Activated B cell treated with CpG ODN at 0.5 μM for 24 hours (primary cell): ENCODE data around the gene PPP3R1. TPM values are rescaled to one million over a fixed set of nuclear protein-coding genes. Genes with fewer than 3 reads are reported as not detected.

ENCODE experiments used
- ATAC-seq: fragments of 200-7000 bp; cut with Tn5 transposase; one replicate; pipeline ENCODE4 v1.10.0; 2021; ENCODE audit warnings: low read depth, mild to moderate bottlenecking, moderate library complexity
- CTCF ChIA-PET: fragments of 350-600 bp; sonication (Branson Sonifier 250); formaldehyde crosslinking; loops from one replicate; lab custom pipeline; 2021; ENCODE audit warnings: antibody characterized with exemption; lab: Charles Lee
- POLR2A ChIA-PET: fragments of 350-600 bp; sonication (Branson Sonifier 250); formaldehyde crosslinking; loops from one replicate; lab custom pipeline; 2021; ENCODE audit warnings: antibody characterized with exemption; lab: Charles Lee
- DNase-seq: peaks from one replicate; pipeline ENCODE4 v3.0.0; 2022
- H3K27ac Mint-ChIP-seq: one replicate; pipeline ENCODE4 v1.8.0; 2020; ENCODE audit warnings: mixed read lengths
- H3K27me3 Mint-ChIP-seq: one replicate; pipeline ENCODE4 v1.8.0; 2021; ENCODE audit warnings: mixed read lengths
- H3K36me3 Mint-ChIP-seq: one replicate; pipeline ENCODE4 v1.8.0; 2021; ENCODE audit warnings: low read depth, mixed read lengths
- H3K4me1 Mint-ChIP-seq: one replicate; pipeline ENCODE4 v1.8.0; 2021; ENCODE audit warnings: mixed read lengths
- H3K4me3 Mint-ChIP-seq: one replicate; pipeline ENCODE4 v1.8.0; 2020; ENCODE audit warnings: mild to moderate bottlenecking, mixed read lengths
- H3K9me3 Mint-ChIP-seq: one replicate; pipeline ENCODE4 v1.8.0; 2020; ENCODE audit warnings: mixed read lengths
- intact Hi-C: fragments of 100-400 bp; cut with micrococcal nuclease; formaldehyde crosslinking; loops from one replicate; pipeline ENCODE4 v1.15.1; 2024
- total RNA-seq: library from RNA; stranded (reverse); gene quantifications from 2 replicates; pipeline ENCODE4 v1.2.3, GENCODE V29; 2022
- TF ChIP-seq, protein P1 (sequence below): fragments of 200-600 bp; IDR thresholded peaks from one replicate; pipeline ENCODE4 v1.8.0; 2022; ENCODE audit warnings: antibody characterized with exemption, mild to moderate bottlenecking

The PPP3R1 gene
- total RNA-seq, 1 donor from 2014 or later: 53.5 TPM

DNA sequence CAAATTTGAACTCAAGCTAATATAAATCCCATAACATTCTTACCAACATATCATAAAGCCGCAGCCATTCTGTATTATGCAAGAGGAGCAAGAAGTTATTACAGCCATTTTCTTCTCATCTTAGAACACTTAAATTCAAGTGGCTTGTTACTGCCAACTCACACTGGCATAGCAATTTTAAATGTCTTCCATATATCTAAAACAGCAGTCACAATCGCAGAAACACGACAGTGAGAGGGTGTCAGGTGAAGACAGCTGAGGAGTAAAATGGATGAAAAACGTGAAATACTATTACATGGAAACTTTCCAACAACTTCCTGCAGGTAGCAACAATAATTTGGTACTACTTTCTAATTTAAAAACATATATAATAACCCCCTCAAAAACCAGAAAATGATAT is 17.9 kb downstream of the PPP3R1 start:
- no peak overlapping the region for H3K4me3 Mint-ChIP-seq
- H3K27me3 Mint-ChIP-seq: no peaks in the 10 kb centered on the region

DNA sequence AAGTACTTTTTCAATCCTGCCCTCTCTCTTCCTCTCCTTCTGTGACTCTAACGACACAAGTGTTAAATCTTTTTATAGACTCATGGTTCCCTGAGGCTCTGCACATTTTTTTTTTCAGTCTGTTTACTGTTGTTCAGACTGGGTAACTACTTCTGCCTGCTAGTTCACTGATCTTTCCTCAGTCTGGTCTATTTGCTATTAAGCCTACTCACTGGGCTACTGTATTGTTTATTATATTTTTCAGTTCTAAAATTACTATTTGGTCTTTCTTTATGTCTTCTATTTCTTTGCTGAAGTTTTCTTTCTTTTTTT is 21.3 kb downstream of the PPP3R1 start:
- DNase-seq (no peak), ATAC-seq (no peak)
- no peaks in the 10 kb centered on the region for H3K9me3 Mint-ChIP-seq
- ChIA-PET CTCF (no interaction called here), POLR2A (interaction anchor here (0.7 kb wide), 1 partner anchor 24 kb away, joined by 4 read pairs; no protein-coding TSS in a partner anchor)
- no peak overlapping the region for H3K4me3 Mint-ChIP-seq
- peak overlapping the region; percentile 57 for H3K27ac Mint-ChIP-seq
- no peaks in the 10 kb centered on the region for H3K27me3 Mint-ChIP-seq
- intact Hi-C loops: loop anchor here (1.0 kb wide), 1 partner anchor 8 kb away; no protein-coding TSS in a partner anchor
- peaks cover 90% of the 10 kb centered on the region for H3K4me1 Mint-ChIP-seq
- peaks cover 14% of the 10 kb centered on the region for H3K36me3 Mint-ChIP-seq
- TF ChIP-seq, protein P1, sequence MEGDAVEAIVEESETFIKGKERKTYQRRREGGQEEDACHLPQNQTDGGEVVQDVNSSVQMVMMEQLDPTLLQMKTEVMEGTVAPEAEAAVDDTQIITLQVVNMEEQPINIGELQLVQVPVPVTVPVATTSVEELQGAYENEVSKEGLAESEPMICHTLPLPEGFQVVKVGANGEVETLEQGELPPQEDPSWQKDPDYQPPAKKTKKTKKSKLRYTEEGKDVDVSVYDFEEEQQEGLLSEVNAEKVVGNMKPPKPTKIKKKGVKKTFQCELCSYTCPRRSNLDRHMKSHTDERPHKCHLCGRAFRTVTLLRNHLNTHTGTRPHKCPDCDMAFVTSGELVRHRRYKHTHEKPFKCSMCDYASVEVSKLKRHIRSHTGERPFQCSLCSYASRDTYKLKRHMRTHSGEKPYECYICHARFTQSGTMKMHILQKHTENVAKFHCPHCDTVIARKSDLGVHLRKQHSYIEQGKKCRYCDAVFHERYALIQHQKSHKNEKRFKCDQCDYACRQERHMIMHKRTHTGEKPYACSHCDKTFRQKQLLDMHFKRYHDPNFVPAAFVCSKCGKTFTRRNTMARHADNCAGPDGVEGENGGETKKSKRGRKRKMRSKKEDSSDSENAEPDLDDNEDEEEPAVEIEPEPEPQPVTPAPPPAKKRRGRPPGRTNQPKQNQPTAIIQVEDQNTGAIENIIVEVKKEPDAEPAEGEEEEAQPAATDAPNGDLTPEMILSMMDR: no peak

More for the DNA sequence above, 17.9 kb downstream of the PPP3R1 start:
- TF ChIP-seq, protein P1: no peak
- CTCF ChIA-PET: interaction anchor here (0.6 to 1.2 kb wide), 3 partner anchors 9 to 50 kb away, joined by 3 to 5 read pairs (median 3); no protein-coding TSS in a partner anchor
- H3K27ac Mint-ChIP-seq: no peak overlapping the region
- DNase-seq (no peak), ATAC-seq (no peak)
- peaks cover 91% of the 10 kb centered on the region for H3K4me1 Mint-ChIP-seq
- peaks cover 22% of the 10 kb centered on the region for H3K36me3 Mint-ChIP-seq
- intact Hi-C loops: no loop called here
- no peaks in the 10 kb centered on the region for H3K9me3 Mint-ChIP-seq
- POLR2A ChIA-PET: no interaction called here

DNA sequence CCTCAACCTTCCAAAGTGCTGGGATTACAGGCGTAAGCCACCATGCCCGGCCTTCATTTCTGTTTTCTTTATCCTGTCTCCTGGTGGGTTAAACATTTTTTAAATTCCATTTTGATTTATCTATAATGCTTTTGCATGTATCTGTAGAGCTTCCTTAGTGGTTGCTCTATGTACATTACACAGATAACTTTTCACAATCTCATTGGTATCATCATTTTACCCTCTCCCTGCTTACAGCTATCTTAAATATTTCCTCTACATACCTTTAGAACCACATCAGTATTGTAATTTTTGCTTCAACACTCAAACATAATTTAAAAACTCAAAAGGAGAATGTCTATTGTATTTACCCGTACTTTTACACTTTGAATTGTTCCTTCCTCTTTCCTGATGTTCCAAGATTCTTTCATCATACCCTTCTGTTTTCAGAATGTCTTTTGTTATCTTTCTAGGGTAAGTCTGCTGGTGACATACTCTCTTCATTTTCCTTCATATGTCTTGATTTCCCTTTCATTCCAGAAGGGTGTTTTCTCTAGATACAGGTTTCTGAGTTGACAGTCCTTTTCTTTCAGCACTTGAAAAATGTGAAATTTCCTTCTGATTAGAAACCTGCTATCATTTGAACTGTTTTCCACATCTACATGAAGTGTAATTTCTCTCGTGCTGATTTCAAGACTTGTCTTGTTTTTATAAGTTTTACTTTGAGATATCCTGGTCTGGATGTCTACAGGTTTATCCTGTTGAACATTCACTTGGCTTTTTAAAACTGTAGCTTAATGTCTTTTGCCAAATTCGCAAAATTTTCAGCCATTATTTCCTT is 21.9 kb downstream of the PPP3R1 start:
- Mint-ChIP-seq H3K9me3 (no peaks in the 10 kb centered on the region), H3K4me1 (peaks cover 90% of the 10 kb centered on the region), H3K4me3 (peak overlapping the region; percentile 2), H3K36me3 (peaks cover 19% of the 10 kb centered on the region), H3K27ac (peak overlapping the region; percentile 57), H3K27me3 (no peaks in the 10 kb centered on the region)
- intact Hi-C loops: loop anchor here (1.0 kb wide), 1 partner anchor 9 kb away; no protein-coding TSS in a partner anchor
- DNase-seq (no peak), ATAC-seq (no peak)
- CTCF ChIA-PET: interaction anchor here (1.1 kb wide), 1 partner anchor 34 kb away, joined by 3 read pairs; no protein-coding TSS in a partner anchor
- POLR2A ChIA-PET: interaction anchor here (0.7 kb wide), 2 partner anchors 18 to 25 kb away, joined by 3 to 4 read pairs; no protein-coding TSS in a partner anchor
- TF ChIP-seq, protein P1: no peak

DNA sequence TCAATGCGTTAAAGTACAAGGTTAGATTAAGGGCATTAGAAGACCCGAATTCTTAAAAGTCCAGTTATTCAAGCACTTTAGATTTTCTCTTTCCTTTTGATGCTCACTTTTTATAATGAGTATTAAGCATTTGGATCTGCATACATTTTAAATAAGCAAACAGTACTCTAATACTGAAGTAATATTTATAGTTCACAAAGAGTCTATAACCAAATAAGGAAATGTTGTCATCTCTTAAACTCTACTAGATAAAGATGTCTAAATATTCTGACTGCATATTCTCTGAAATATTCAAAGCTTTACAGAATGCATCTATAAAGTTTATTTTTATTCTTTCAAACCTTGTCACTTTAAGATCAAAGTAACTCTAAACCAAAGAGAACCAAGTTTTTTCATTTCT is 25.5 kb downstream of the PPP3R1 start:
- TF ChIP-seq, protein P1: no peak
- DNase-seq (no peak), ATAC-seq (no peak)
- ChIA-PET POLR2A (no interaction called here), CTCF (interaction anchor here (2.0 to 3.0 kb wide), 2 partner anchors 24 to 30 kb away, joined by 4 to 22 read pairs; no protein-coding TSS in a partner anchor)
- no peak overlapping the region for H3K27ac Mint-ChIP-seq
- H3K4me1 Mint-ChIP-seq: peaks cover 96% of the 10 kb centered on the region
- H3K27me3 Mint-ChIP-seq: no peaks in the 10 kb centered on the region
- H3K9me3 Mint-ChIP-seq: no peaks in the 10 kb centered on the region
- no peak overlapping the region for H3K4me3 Mint-ChIP-seq
- H3K36me3 Mint-ChIP-seq: peaks cover 26% of the 10 kb centered on the region
- intact Hi-C loops: no loop called here

DNA sequence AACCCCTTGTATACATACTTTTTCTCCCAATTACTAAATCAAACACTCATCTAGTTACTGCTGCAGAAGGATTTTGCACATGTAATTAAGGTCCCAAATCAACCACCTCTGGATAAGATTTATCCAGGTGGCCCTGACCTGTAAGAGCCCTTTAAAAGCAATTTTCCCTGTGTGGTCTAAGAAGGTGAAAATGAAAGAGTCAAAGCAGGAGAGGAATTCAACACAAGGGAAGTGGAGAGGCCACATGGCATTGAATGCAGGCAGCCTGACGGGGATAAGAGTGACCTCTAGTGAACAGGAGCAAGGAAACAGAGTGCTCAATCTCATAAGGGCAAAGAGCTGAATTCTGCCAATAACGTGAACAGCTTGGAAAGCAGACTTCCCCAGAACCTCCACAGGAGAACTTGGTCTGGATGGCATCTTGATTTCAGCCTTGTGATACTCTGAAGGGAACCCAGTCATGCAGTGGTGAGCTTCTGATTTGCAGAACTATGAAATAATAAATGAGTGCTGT is 27.2 kb downstream of the PPP3R1 start:
- Mint-ChIP-seq H3K9me3 (no peaks in the 10 kb centered on the region), H3K36me3 (peaks cover 32% of the 10 kb centered on the region), H3K27ac (peak overlapping the region; percentile 46), H3K4me1 (peaks cover 95% of the 10 kb centered on the region), H3K4me3 (peak overlapping the region; percentile 17), H3K27me3 (no peaks in the 10 kb centered on the region)
- intact Hi-C loops: loop anchor here (1.0 kb wide), 1 partner anchor 29 kb away; no protein-coding TSS in a partner anchor
- ATAC-seq (peak; percentile 49), DNase-seq (no peak)
- ChIA-PET CTCF (interaction anchor here (0.7 to 3.0 kb wide), 11 partner anchors 10 to 39 kb away, joined by 3 to 22 read pairs (median 4); no protein-coding TSS in a partner anchor), POLR2A (interaction anchor here (0.8 to 1.2 kb wide), 3 partner anchors 22 to 29 kb away, joined by 3 to 4 read pairs (median 4); no protein-coding TSS in a partner anchor)
- TF ChIP-seq, protein P1: no peak
